SK-N-SH treated with all-trans-retinoic acid at 6 μM for 48 hours (cell line): ENCODE measurements around the gene ACACB.

Source experiments
- ARNTL ChIP-seq: fragments of 450-650 bp; formaldehyde crosslinking; IDR thresholded peaks from 2 replicates; pipeline ENCODE4 v1.5.0; 2020; ENCODE audit warnings: low read depth, mild to moderate bottlenecking, moderate library complexity, borderline replicate concordance
- ESRRG ChIP-seq: fragments of 250-450 bp; sonication (Bioruptor Pico); IDR thresholded peaks from 2 replicates; pipeline ENCODE4 v1.6.1; 2021; ENCODE audit warnings: mild to moderate bottlenecking
- GLIS3 ChIP-seq: fragments of 250-450 bp; sonication (Bioruptor Pico); IDR thresholded peaks from 2 replicates; pipeline ENCODE4 v1.5.0; 2020; ENCODE audit warnings: mild to moderate bottlenecking, moderate library complexity
- ISL1 ChIP-seq: fragments of 250-450 bp; sonication (Bioruptor Pico); IDR thresholded peaks from 2 replicates; pipeline ENCODE4 v2.1.2; 2022; ENCODE audit warnings: mild to moderate bottlenecking, moderate library complexity
- RARB ChIP-seq: fragments of 250-450 bp; sonication (Bioruptor Pico); IDR thresholded peaks from 2 replicates; pipeline ENCODE4 v1.8.0; 2021; ENCODE audit warnings: mild to moderate bottlenecking, moderate library complexity
- TCF4 ChIP-seq: fragments of 250-450 bp; sonication (Bioruptor Pico); IDR thresholded peaks from 2 replicates; pipeline ENCODE4 v1.8.0; 2021; ENCODE audit warnings: mild to moderate bottlenecking, moderate library complexity, borderline replicate concordance
- TOX ChIP-seq: fragments of 250-450 bp; sonication (Bioruptor Pico); IDR thresholded peaks from 2 replicates; pipeline ENCODE4 v1.8.0; 2021; ENCODE audit warnings: mild to moderate bottlenecking, moderate library complexity, borderline replicate concordance
- ZC3H10 ChIP-seq: fragments of 250-450 bp; sonication (Bioruptor Pico); IDR thresholded peaks from 2 replicates; pipeline ENCODE4 v1.5.1; 2021; ENCODE audit warnings: mild to moderate bottlenecking, moderate library complexity
- ZFP30 ChIP-seq: fragments of 450-650 bp; formaldehyde crosslinking; IDR thresholded peaks from 2 replicates; pipeline ENCODE4 v1.5.0; 2022; ENCODE audit warnings: mild to moderate bottlenecking, moderate library complexity
- ZNF565 ChIP-seq: fragments of 450-650 bp; formaldehyde crosslinking; conservative IDR thresholded peaks from 2 replicates; pipeline ENCODE4 v1.5.0; 2020; ENCODE audit warnings: low read depth, mild to moderate bottlenecking, moderate library complexity
- ZNF70 ChIP-seq: fragments of 450-650 bp; formaldehyde crosslinking; IDR thresholded peaks from 2 replicates; pipeline ENCODE4 v1.5.0; 2020; ENCODE audit warnings: mild to moderate bottlenecking, moderate library complexity
- ZNF8 ChIP-seq: fragments of 450-650 bp; formaldehyde crosslinking; IDR thresholded peaks from 2 replicates; pipeline ENCODE4 v1.5.0; 2020; ENCODE audit warnings: mild to moderate bottlenecking, moderate library complexity

DNA sequence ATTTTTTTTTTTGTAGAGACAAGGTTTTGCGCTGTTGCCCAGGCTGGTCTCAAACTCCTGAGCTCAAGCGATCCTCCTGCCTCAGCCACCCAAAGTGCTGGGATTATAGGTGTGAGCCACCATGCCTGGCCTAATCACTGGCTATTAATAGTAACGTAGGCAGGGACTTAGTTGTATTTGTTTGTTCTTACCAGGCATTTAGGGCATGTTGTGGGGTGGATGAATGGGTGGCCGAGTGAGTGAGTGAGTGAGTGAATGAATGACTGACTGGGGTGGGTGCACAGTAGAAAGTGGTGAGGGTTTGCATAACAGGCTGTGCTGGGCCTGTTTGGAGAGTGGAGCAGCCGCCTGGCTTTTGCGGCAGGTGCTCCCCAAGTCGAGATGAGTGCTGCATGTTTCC is 105.7 kb downstream of the ACACB start:
- TF ChIP-seq ZNF8 (CRISPR knock-in tag) (no peak), ZNF70 (CRISPR knock-in tag) (no peak), TCF4 (no peak), TOX (CRISPR knock-in tag) (no peak), RARB (CRISPR knock-in tag) (no peak), ZC3H10 (CRISPR knock-in tag) (no peak), ESRRG (CRISPR knock-in tag) (no peak), ZNF565 (no peak), ISL1 (no peak), ZFP30 (CRISPR knock-in tag) (no peak), GLIS3 (CRISPR knock-in tag) (no peak), ARNTL (no peak)
